ENCODE measurements around the gene ABCC12. TPM values are rescaled to one million over a fixed set of nuclear protein-coding genes. Genes with fewer than 3 reads are reported as not detected.

The ABCC12 gene
- total RNA-seq, 1 experiment from 2014 or later = not detected

GRCh38 chr16:48118841-48119240 is 37.0 kb downstream of the ABCC12 start:
- CTCF ChIA-PET = no interaction called here
- BruUV-seq (replicated peaks) = no TSS peak
- no peak for TF ChIP-seq CTCF (IDR thresholded peaks at IDR 0.05 in 2 of 3, conservative IDR thresholded peaks at IDR 0.05 in 1 of 3; ENCODE audit: borderline replicate concordance in 1 of 3, insufficient read depth in 1 of 3, low read depth in 2 of 3, low read length in 2 of 3)
- no peak for TF ChIP-seq REST (IDR thresholded peaks at IDR 0.05; ENCODE audit: low read depth)
- TF ChIP-seq ELF1 (IDR thresholded peaks at IDR 0.05; ENCODE audit: borderline replicate concordance, low read depth) = no peak
- TF ChIP-seq EZH2 (IDR thresholded peaks at IDR 0.05) = no peak
- TF ChIP-seq ATF3 (IDR thresholded peaks at IDR 0.05) = no peak
- TF ChIP-seq ZBTB33 (IDR thresholded peaks at IDR 0.05; ENCODE audit: extremely low read depth, insufficient replicate concordance, low read length) = no peak
- TF ChIP-seq ZFX (IDR thresholded peaks at IDR 0.05) = no peak
- TF ChIP-seq SP1 (IDR thresholded peaks at IDR 0.05; ENCODE audit: low read depth) = no peak
- no peak for TF ChIP-seq TCF7L2 (IDR thresholded peaks at IDR 0.05; ENCODE audit: borderline replicate concordance, extremely low read depth, insufficient read depth, insufficient read length)
- TF ChIP-seq EZH2phosphoT487 (IDR thresholded peaks at IDR 0.05; ENCODE audit: borderline replicate concordance) = no peak
- no peak for TF ChIP-seq JUND (IDR thresholded peaks at IDR 0.05)
- no peak for TF ChIP-seq POLR2A (IDR thresholded peaks at IDR 0.05; ENCODE audit: borderline replicate concordance, extremely low read depth, insufficient read depth, insufficient read length)
- TF ChIP-seq MAX (IDR thresholded peaks at IDR 0.05) = no peak
- no peak for TF ChIP-seq SRF (IDR thresholded peaks at IDR 0.05; ENCODE audit: low read depth)

More at GRCh38 chr16:48118841-48119240, 37.0 kb downstream of the ABCC12 start:
- intact Hi-C loops (cut with micrococcal nuclease) = no loop called here
- Histone ChIP-seq H3K9me3 (ENCODE audit: control insufficient read depth in 1 of 2, insufficient read depth in 1 of 2, low read depth in 1 of 2, low read length in 2 of 2) (no peaks in the 10 kb centered on the region), H3K27ac (ENCODE audit: low read depth, low read length) (no peak overlapping the region), H3K27me3 (ENCODE audit: insufficient read depth, low read length) (no peaks in the 10 kb centered on the region), H3K79me2 (ENCODE audit: insufficient read depth, low read length) (no peaks in the 10 kb centered on the region), H2AFZ (ENCODE audit: low read depth, low read length, poor library complexity, severe bottlenecking) (no peak overlapping the region), H3K4me2 (ENCODE audit: low read length) (no peak overlapping the region), H3K9ac (ENCODE audit: low read length) (no peak overlapping the region), H3K4me3 (replicated peaks in 1 of 2; ENCODE audit: low read depth in 1 of 2, low read length in 2 of 2) (no peak overlapping the region), H3K36me3 (ENCODE audit: control insufficient read depth in 1 of 2, insufficient read depth in 2 of 2, low read length in 2 of 2) (no peaks in the 10 kb centered on the region), H3K4me1 (ENCODE audit: control insufficient read depth in 1 of 2, insufficient read depth in 2 of 2, low read length in 2 of 2) (peaks cover 10 to 23% of the 10 kb centered on the region in 2 experiments), H4K20me1 (ENCODE audit: insufficient read depth) (no peaks in the 10 kb centered on the region), H3K9me2 (ENCODE audit: insufficient read depth) (no peaks in the 10 kb centered on the region)
- RAD21 ChIA-PET (ENCODE audit: low non-redundant PET in 1 of 2, low total read pairs in 2 of 2, uncharacterized antibody in 2 of 2, unreplicated experiment in 2 of 2) = no interaction called here
- ATAC-seq = no peak
- POLR2A ChIA-PET = no interaction called here
- no peak for DNase-seq (ENCODE audit: low read depth, low spot score)

Measured in HCT116 (cell line).